OCI-LY3 (cell line): Measurements from ENCODE around the gene ANO4.

Experiments used
- EZH2phosphoT487 ChIP-seq: fragments of 200-600 bp; shearing (Covaris generic); IDR thresholded peaks from 2 replicates; pipeline ENCODE4 v1.6.1; 2018; ENCODE audit warnings: antibody characterized with exemption, mixed run types, low read depth
- TF ChIP-seq, protein P1 (sequence below): fragments of 200-600, 300-600 bp; sonication (generic); IDR thresholded peaks from 2 replicates; pipeline ENCODE4 v1.5.1; 2014; ENCODE audit warnings: antibody characterized with exemption, low read length, low read depth

- TF ChIP-seq, protein P1, sequence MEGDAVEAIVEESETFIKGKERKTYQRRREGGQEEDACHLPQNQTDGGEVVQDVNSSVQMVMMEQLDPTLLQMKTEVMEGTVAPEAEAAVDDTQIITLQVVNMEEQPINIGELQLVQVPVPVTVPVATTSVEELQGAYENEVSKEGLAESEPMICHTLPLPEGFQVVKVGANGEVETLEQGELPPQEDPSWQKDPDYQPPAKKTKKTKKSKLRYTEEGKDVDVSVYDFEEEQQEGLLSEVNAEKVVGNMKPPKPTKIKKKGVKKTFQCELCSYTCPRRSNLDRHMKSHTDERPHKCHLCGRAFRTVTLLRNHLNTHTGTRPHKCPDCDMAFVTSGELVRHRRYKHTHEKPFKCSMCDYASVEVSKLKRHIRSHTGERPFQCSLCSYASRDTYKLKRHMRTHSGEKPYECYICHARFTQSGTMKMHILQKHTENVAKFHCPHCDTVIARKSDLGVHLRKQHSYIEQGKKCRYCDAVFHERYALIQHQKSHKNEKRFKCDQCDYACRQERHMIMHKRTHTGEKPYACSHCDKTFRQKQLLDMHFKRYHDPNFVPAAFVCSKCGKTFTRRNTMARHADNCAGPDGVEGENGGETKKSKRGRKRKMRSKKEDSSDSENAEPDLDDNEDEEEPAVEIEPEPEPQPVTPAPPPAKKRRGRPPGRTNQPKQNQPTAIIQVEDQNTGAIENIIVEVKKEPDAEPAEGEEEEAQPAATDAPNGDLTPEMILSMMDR: no peak
- TF ChIP-seq EZH2phosphoT487: no peak
Observed at GRCh38 chr12:101004898-101005297, 210.3 kb downstream of the ANO4 start.
